SK-N-SH (cell line): ENCODE results near the gene TUBA4B. TPM values are rescaled to one million over a fixed set of nuclear protein-coding genes. Genes with fewer than 3 reads are reported as not detected.

Experiments used
- CTCF ChIA-PET: fragments of 300-600, 350-600 bp; formaldehyde crosslinking; extraction: SDS; loops from one replicate; lab custom pipeline; 2021; lab: Yijun Ruan, JAX
- POLR2A ChIA-PET: fragments of 350-600 bp; sonication (Branson Sonifier 250); formaldehyde crosslinking; extraction: SDS; loops from one replicate; lab custom pipeline; 2020; ENCODE audit warnings: antibody characterized with exemption, inconsistent platforms; lab: Yijun Ruan, JAX
- DNase-seq: peaks from one replicate; pipeline ENCODE4 v3.0.0; 2012
- H2AFZ ChIP-seq: fragments of 200-600 bp; sonication (generic); 2 replicates; pipeline ENCODE4 v1.8.1; 2016; ENCODE audit warnings: antibody characterized with exemption, mild to moderate bottlenecking, low read depth
- H3F3A ChIP-seq: fragments of 200-600 bp; sonication (generic); replicated peaks from 2 replicates; pipeline ENCODE3; 2016; ENCODE audit warnings: antibody characterized with exemption, mild to moderate bottlenecking; ENCODE audit not compliant: insufficient read depth
- H3K27ac ChIP-seq, 2 experiments: fragments of 200-500 bp in 1 of 2; fragments of 200-600 bp in 1 of 2; sonication (Bioruptor generic) in 1 of 2; sonication (generic), shearing (Covaris generic) in 1 of 2; 2 replicates each; pipeline versions ENCODE4 v1.5.1 to v1.6.1; 2014 to 2016; ENCODE audit warnings: low read depth in 2 of 2, inconsistent platforms in 1 of 2, low read length in 1 of 2, mild to moderate bottlenecking in 1 of 2, mixed read lengths in 1 of 2
- H3K27me3 ChIP-seq: fragments of 200-600 bp; sonication (generic), shearing (Covaris generic); 2 replicates; pipeline ENCODE4 v1.6.1; 2016; ENCODE audit warnings: mixed run types; ENCODE audit not compliant: insufficient read depth
- H3K36me3 ChIP-seq, 2 experiments: fragments of 200-500 bp in 1 of 2; fragments of 200-600 bp in 1 of 2; sonication (Bioruptor generic) in 1 of 2; sonication (generic) in 1 of 2; replicated peaks in 1 of 2; 2 replicates each; pipeline versions ENCODE3 to v1.5.1; 2014 to 2016; ENCODE audit warnings: low read length in 1 of 2, mild to moderate bottlenecking in 1 of 2; ENCODE audit not compliant: insufficient read depth in 2 of 2, control insufficient read depth in 1 of 2
- H3K4me1 ChIP-seq, 2 experiments: fragments of 200-500 bp in 1 of 2; fragments of 200-600 bp in 1 of 2; sonication (Bioruptor generic) in 1 of 2; sonication (generic), shearing (Covaris generic) in 1 of 2; 2 replicates each; pipeline versions ENCODE4 v1.5.1 to v1.6.1; 2014 to 2016; ENCODE audit warnings: low read depth in 1 of 2, low read length in 1 of 2, mixed run types in 1 of 2; ENCODE audit not compliant: insufficient read depth in 2 of 2, control insufficient read depth in 1 of 2
- H3K4me2 ChIP-seq: fragments of 200-600 bp; sonication (generic), shearing (Covaris generic); 2 replicates; pipeline ENCODE4 v1.6.1; 2017; ENCODE audit warnings: mixed run types
- H3K4me3 ChIP-seq, 2 experiments: fragments of 200-500 bp in 1 of 2; fragments of 200-600 bp in 1 of 2; sonication (Bioruptor generic) in 1 of 2; sonication (generic), shearing (Covaris generic) in 1 of 2; 2 replicates each; pipeline versions ENCODE4 v1.5.1 to v1.8.1; 2014 to 2016; ENCODE audit warnings: low read depth in 2 of 2, inconsistent platforms in 1 of 2, low read length in 1 of 2, mild to moderate bottlenecking in 1 of 2, mixed read lengths in 1 of 2, moderate library complexity in 1 of 2
- H3K79me2 ChIP-seq: fragments of 200-600 bp; sonication (generic); 2 replicates; pipeline ENCODE4 v1.8.1; 2017; ENCODE audit warnings: mild to moderate bottlenecking; ENCODE audit not compliant: insufficient read depth
- H3K9ac ChIP-seq: fragments of 200-600 bp; sonication (generic); 2 replicates; pipeline ENCODE4 v1.6.1; 2017; ENCODE audit warnings: mixed run types
- H3K9me2 ChIP-seq: fragments of 200-600 bp; sonication (generic); 2 replicates; pipeline ENCODE4 v1.6.1; 2017; ENCODE audit warnings: mixed run types
- H3K9me3 ChIP-seq: fragments of 200-600 bp; sonication (generic); 2 replicates; pipeline ENCODE4 v1.6.1; 2017; ENCODE audit warnings: mixed run types, mild to moderate bottlenecking, moderate library complexity
- H4K20me1 ChIP-seq: fragments of 200-600 bp; sonication (generic); 2 replicates; pipeline ENCODE4 v1.6.1; 2017; ENCODE audit warnings: mild to moderate bottlenecking, mixed run types; ENCODE audit not compliant: insufficient read depth
- CHD2 ChIP-seq: fragments of 150-350 bp; IDR thresholded peaks from 2 replicates; pipeline ENCODE4 v1.6.1; 2018; ENCODE audit warnings: low read length; ENCODE audit not compliant: partially characterized antibody
- CTCF ChIP-seq: fragments of 200-600 bp; sonication (generic); IDR thresholded peaks from 2 replicates; pipeline ENCODE4 v1.6.1; 2017; ENCODE audit warnings: antibody characterized with exemption, mild to moderate bottlenecking, moderate library complexity
- EZH2phosphoT487 ChIP-seq: fragments of 200-600 bp; sonication (generic); IDR thresholded peaks from 2 replicates; pipeline ENCODE4 v1.6.1; 2017; ENCODE audit warnings: low read depth, mixed run types, mild to moderate bottlenecking, antibody characterized with exemption, moderate library complexity, borderline replicate concordance
- FOXM1 ChIP-seq: IDR thresholded peaks from 2 replicates; pipeline ENCODE4 v1.4.0; 2012; ENCODE audit warnings: low read depth, mild to moderate bottlenecking
- GABPA ChIP-seq: IDR thresholded peaks from 2 replicates; pipeline ENCODE4 v1.4.0; 2012; ENCODE audit warnings: low read depth, mild to moderate bottlenecking
- GATA2 ChIP-seq: sonication (generic); formaldehyde crosslinking; IDR thresholded peaks from 2 replicates; pipeline ENCODE4 v1.5.0; 2020; ENCODE audit warnings: mild to moderate bottlenecking, missing genetic modification reagents
- IRF3 ChIP-seq: fragments of 150-350 bp; IDR thresholded peaks from 2 replicates; pipeline ENCODE4 v1.6.1; 2016; ENCODE audit warnings: mild to moderate bottlenecking, low read depth, low read length
- JUND ChIP-seq: IDR thresholded peaks from 2 replicates; pipeline ENCODE4 v1.4.0; 2012
- MEF2A ChIP-seq: IDR thresholded peaks from 2 replicates; pipeline ENCODE4 v1.4.0; 2012; ENCODE audit warnings: low read depth, borderline replicate concordance
- MXI1 ChIP-seq: IDR thresholded peaks from 2 replicates; pipeline ENCODE4 v1.6.1; 2012; ENCODE audit warnings: mild to moderate bottlenecking, low read depth, low read length, improper control_type of control experiment
- PBX3 ChIP-seq: IDR thresholded peaks from 2 replicates; pipeline ENCODE4; 2012
- REST ChIP-seq: IDR thresholded peaks from 2 replicates; pipeline ENCODE4 v1.6.1; 2012; ENCODE audit warnings: mild to moderate bottlenecking, low read depth, low read length, moderate library complexity
- RFX5 ChIP-seq: IDR thresholded peaks from 2 replicates; pipeline ENCODE4 v1.6.1; 2012; ENCODE audit warnings: mild to moderate bottlenecking, improper control_type of control experiment, low read length
- RXRA ChIP-seq: IDR thresholded peaks from 2 replicates; pipeline ENCODE4 v1.4.0; 2012; ENCODE audit warnings: low read depth, mild to moderate bottlenecking, borderline replicate concordance
- SIN3A ChIP-seq: IDR thresholded peaks from 2 replicates; pipeline ENCODE4 v1.6.1; 2012; ENCODE audit warnings: low read depth, mild to moderate bottlenecking, low read length, moderate library complexity, borderline replicate concordance
- SMC3 ChIP-seq: IDR thresholded peaks from 2 replicates; pipeline ENCODE4 v1.6.1; 2012; ENCODE audit warnings: low read depth, low read length, improper control_type of control experiment
- TAF1 ChIP-seq: IDR thresholded peaks from 2 replicates; pipeline ENCODE4 v1.6.1; 2012; ENCODE audit warnings: low read depth, mild to moderate bottlenecking, low read length, moderate library complexity, borderline replicate concordance
- USF2 ChIP-seq: fragments of 150-350 bp; IDR thresholded peaks from 2 replicates; pipeline ENCODE4 v1.6.1; 2017; ENCODE audit warnings: antibody characterized with exemption, low read length, low read depth, borderline replicate concordance
- YY1 ChIP-seq: IDR thresholded peaks from 2 replicates; pipeline ENCODE4 v1.4.0; 2012; ENCODE audit warnings: low read depth, mild to moderate bottlenecking
- WGBS: methylation state at CpG from one replicate; pipeline ENCODE4 v1.1.6; 2017; ENCODE audit warnings: low lambda C conversion rate; 5-methylcytosine and 5-hydroxymethylcytosine counted together
- polyA plus RNA-seq, 3 experiments: library from polyadenylated mRNA; depleted of rRNA; stranded (reverse); fragments of >200 nt; gene quantifications; 2 replicates each; pipeline ENCODE4 v1.2.3, GENCODE V29; 2012

Gene TUBA4B
- polyA plus RNA-seq, 1 of the 3 experiments (the other 2 are of a cell fraction), result 0.03 TPM

- TF ChIP-seq SIN3A (no peak), EZH2phosphoT487 (no peak), TAF1 (no peak), RXRA (no peak), CTCF (no peak), SMC3 (no peak), FOXM1 (no peak)
These were observed 18.0 kb downstream of the TUBA4B start (continued) for GRCh38 chr2:219271021-219271420.

GRCh38 chr2:219272356-219272755 is 19.3 kb downstream of the TUBA4B start:
- H3K27ac ChIP-seq, result no peak overlapping the region
- H3K4me2 ChIP-seq, result no peak overlapping the region
- no peaks in the 10 kb centered on the region for H3K9me2 ChIP-seq
- H3F3A ChIP-seq, result peaks cover 6% of the 10 kb centered on the region
- H3K9me3 ChIP-seq, result no peaks in the 10 kb centered on the region
- no peak for DNase-seq
- 87% methylated on average over 3 of the region's 4 CpGs for WGBS
- H3K4me1 ChIP-seq, result peaks cover 10 to 14% of the 10 kb centered on the region in 2 experiments; a peak in 3 of 4 replicates
- no peaks in the 10 kb centered on the region for H3K79me2 ChIP-seq
- TF ChIP-seq YY1 (no peak), REST (no peak), MEF2A (no peak), PBX3 (no peak), SMC3 (no peak), GATA2 (no peak), SIN3A (no peak), MXI1 (no peak), TAF1 (no peak), GABPA (no peak), JUND (no peak), CHD2 (no peak), USF2 (no peak), RFX5 (no peak), FOXM1 (no peak), IRF3 (no peak)
- TF ChIP-seq, all 33 proteins: peak for 0
- Histone ChIP-seq H3K27me3 (no peaks in the 10 kb centered on the region; the same call in 1 of the 2 replicates), H3K9ac (no peak overlapping the region), H2AFZ (no peak overlapping the region), H3K36me3 (no peaks in the 10 kb centered on the region), H4K20me1 (no peaks in the 10 kb centered on the region), H3K4me3 (no peak overlapping the region)
- CTCF ChIA-PET, result interaction anchor here (1.2 to 15.4 kb wide), 2 partner anchors 20 to 24 kb away, joined by 3 to 312 read pairs; no protein-coding TSS in a partner anchor
- POLR2A ChIA-PET, result no interaction called here
